ENCODE data around the gene TIAM2. TPM values are rescaled to one million over a fixed set of nuclear protein-coding genes. Genes with fewer than 3 reads are reported as not detected.

TIAM2 gene
- total and polyA plus RNA-seq, 2 experiments from 2014 or later = 5.5 to 16.9 TPM

DNA sequence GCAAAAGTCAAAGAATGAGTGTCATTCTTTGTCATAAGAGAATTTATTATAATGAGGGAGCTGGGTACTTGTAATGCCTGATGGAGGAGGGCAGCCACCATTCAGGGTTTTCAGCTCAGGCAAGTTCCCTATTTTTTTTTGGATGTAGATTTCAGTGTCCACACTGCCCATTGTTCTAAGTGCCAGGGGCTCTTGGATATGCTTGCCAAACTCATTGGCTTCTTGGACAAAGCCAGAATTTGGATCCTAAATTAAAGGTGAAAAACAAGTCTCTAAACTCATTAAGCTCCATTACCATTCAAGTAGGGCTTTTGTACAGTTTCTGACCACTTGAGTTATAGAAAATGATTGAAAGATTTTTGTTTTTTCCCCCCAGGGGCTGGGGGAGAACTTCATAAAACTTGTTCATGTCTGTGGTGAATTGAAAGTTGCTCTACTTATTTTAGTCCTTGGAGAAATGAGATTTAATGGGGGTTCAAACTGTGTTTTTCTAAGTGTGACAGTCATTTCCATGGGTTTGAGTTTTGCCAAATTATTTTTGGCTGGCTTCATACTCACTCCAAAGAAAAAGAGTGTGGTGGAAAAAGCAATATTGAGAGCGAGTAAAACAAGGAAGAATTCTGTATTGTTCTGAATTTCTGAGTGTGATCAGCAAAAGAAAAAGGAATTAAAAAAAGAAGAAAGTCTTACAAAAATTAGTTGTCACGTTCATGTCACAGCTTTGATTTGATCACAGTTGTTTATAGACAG, 46.0 kb downstream of the TIAM2 start:
- H3K36me3 ChIP-seq (replicated peaks; ENCODE audit: insufficient read depth, low read depth) = no peaks in the 10 kb centered on the region
- DNase-seq (ENCODE audit: low spot score) = no peak
- H3K27me3 ChIP-seq = no peaks in the 10 kb centered on the region
- H3K4me1 ChIP-seq (ENCODE audit: insufficient read depth) = peaks cover 8% of the 10 kb centered on the region
- H4K20me1 ChIP-seq (ENCODE audit: insufficient read depth, poor library complexity, severe bottlenecking) = no peaks in the 10 kb centered on the region
- peak overlapping the region; percentile 22 for H3K4me2 ChIP-seq
- TF ChIP-seq EZH2 (IDR thresholded peaks at IDR 0.05; ENCODE audit: borderline replicate concordance) = no peak
- TF ChIP-seq, protein P1, sequence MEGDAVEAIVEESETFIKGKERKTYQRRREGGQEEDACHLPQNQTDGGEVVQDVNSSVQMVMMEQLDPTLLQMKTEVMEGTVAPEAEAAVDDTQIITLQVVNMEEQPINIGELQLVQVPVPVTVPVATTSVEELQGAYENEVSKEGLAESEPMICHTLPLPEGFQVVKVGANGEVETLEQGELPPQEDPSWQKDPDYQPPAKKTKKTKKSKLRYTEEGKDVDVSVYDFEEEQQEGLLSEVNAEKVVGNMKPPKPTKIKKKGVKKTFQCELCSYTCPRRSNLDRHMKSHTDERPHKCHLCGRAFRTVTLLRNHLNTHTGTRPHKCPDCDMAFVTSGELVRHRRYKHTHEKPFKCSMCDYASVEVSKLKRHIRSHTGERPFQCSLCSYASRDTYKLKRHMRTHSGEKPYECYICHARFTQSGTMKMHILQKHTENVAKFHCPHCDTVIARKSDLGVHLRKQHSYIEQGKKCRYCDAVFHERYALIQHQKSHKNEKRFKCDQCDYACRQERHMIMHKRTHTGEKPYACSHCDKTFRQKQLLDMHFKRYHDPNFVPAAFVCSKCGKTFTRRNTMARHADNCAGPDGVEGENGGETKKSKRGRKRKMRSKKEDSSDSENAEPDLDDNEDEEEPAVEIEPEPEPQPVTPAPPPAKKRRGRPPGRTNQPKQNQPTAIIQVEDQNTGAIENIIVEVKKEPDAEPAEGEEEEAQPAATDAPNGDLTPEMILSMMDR (IDR thresholded peaks at IDR 0.05; ENCODE audit: poor library complexity) = no peak
- no peak for TF ChIP-seq EZH2phosphoT487 (IDR thresholded peaks at IDR 0.05; ENCODE audit: low read depth, severe bottlenecking, unreplicated experiment)
- no peaks in the 10 kb centered on the region for H3K79me2 ChIP-seq
- no peaks in the 10 kb centered on the region for H3K9me3 ChIP-seq (ENCODE audit: low read depth)
- peak overlapping the region; percentile 29 for H3K27ac ChIP-seq
- H2AFZ ChIP-seq = no peak overlapping the region
- H3K4me3 ChIP-seq = no peak overlapping the region
- H3K9me2 ChIP-seq (replicated peaks; ENCODE audit: insufficient read depth) = no peaks in the 10 kb centered on the region
- WGBS (ENCODE audit: low lambda C conversion rate, missing lambda C conversion rate) = 94% methylated on average over 2 of the region's 2 CpGs

DNA sequence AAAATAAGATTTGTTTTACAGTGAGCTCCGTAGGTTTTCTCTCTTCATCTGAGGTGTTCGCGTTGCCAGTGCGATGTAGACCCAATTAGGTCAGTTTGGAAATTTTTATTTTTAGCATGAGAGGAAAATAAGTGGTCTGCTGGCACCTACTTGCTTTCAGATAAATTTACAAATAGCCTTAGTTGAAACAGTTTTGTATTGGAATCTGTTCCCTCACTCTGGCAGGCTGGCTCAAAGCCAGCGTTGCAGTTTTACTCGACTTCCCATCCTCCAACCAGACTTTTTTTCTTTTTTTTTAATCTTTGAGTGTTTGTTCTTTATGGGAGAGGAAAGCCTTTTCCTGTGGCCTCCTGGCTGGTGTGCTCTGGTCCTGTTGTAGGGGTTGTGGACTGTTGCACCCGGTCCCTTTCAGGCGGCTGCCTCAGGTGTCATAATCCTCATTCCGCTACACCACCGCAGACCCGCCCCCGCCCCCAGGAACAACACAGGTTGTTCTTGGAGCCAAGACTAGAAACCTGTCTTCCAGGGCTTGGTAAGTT, 46.7 kb downstream of the TIAM2 start:
- no peak for DNase-seq (ENCODE audit: low spot score)
- Histone ChIP-seq H3K36me3 (replicated peaks; ENCODE audit: insufficient read depth, low read depth) (no peaks in the 10 kb centered on the region), H4K20me1 (ENCODE audit: insufficient read depth, poor library complexity, severe bottlenecking) (no peaks in the 10 kb centered on the region), H3K4me3 (no peak overlapping the region), H3K27me3 (no peaks in the 10 kb centered on the region), H3K4me2 (peak overlapping the region; percentile 22), H3K27ac (peak overlapping the region; percentile 29), H2AFZ (no peak overlapping the region), H3K4me1 (ENCODE audit: insufficient read depth) (peaks cover 8% of the 10 kb centered on the region), H3K79me2 (no peaks in the 10 kb centered on the region), H3K9me2 (replicated peaks; ENCODE audit: insufficient read depth) (no peaks in the 10 kb centered on the region), H3K9me3 (ENCODE audit: low read depth) (no peaks in the 10 kb centered on the region)
- WGBS (ENCODE audit: low lambda C conversion rate, missing lambda C conversion rate) = 78% methylated on average over 12 of the region's 12 CpGs
- TF ChIP-seq, protein P1 (IDR thresholded peaks at IDR 0.05; ENCODE audit: poor library complexity) = no peak
- TF ChIP-seq EZH2phosphoT487 (IDR thresholded peaks at IDR 0.05; ENCODE audit: low read depth, severe bottlenecking, unreplicated experiment) (no peak), EZH2 (IDR thresholded peaks at IDR 0.05; ENCODE audit: borderline replicate concordance) (no peak)

DNA sequence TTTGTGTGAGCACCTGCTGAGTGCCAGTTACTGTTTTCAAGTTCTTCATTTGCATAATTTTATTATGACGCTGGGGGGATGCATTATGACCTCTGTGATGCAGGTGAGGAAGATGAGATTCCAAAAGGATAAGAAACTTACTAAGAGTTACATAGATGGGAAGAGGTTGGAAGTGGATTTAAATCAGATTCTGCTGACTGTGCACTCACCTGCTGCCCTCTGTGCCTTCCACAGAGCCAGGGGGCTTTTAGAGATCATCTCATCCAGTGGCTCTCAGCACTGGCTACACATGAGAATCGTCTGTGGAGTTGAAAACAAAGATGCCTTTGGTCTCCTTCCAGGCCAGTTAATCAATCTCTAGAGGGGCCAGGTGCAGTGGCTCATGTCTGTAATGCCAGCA, 47.9 kb downstream of the TIAM2 start:
- 86% methylated on average over 2 of the region's 2 CpGs for WGBS (ENCODE audit: low lambda C conversion rate, missing lambda C conversion rate)
- H3K79me2 ChIP-seq = no peaks in the 10 kb centered on the region
- TF ChIP-seq EZH2phosphoT487 (IDR thresholded peaks at IDR 0.05; ENCODE audit: low read depth, severe bottlenecking, unreplicated experiment) = no peak
- TF ChIP-seq EZH2 (IDR thresholded peaks at IDR 0.05; ENCODE audit: borderline replicate concordance) = no peak
- TF ChIP-seq, protein P1 (IDR thresholded peaks at IDR 0.05; ENCODE audit: poor library complexity) = no peak
- H3K4me1 ChIP-seq (ENCODE audit: insufficient read depth) = peaks cover 8% of the 10 kb centered on the region
- H3K9me2 ChIP-seq (replicated peaks; ENCODE audit: insufficient read depth) = no peaks in the 10 kb centered on the region
- no peak overlapping the region for H3K27ac ChIP-seq
- DNase-seq (ENCODE audit: low spot score) = no peak
- H3K9me3 ChIP-seq (ENCODE audit: low read depth) = no peaks in the 10 kb centered on the region
- H3K36me3 ChIP-seq (replicated peaks; ENCODE audit: insufficient read depth, low read depth) = no peaks in the 10 kb centered on the region
- no peak overlapping the region for H2AFZ ChIP-seq
- no peaks in the 10 kb centered on the region for H4K20me1 ChIP-seq (ENCODE audit: insufficient read depth, poor library complexity, severe bottlenecking)
- H3K27me3 ChIP-seq = no peaks in the 10 kb centered on the region
- H3K4me2 ChIP-seq = no peak overlapping the region
- no peak overlapping the region for H3K4me3 ChIP-seq

All from hepatocyte (in vitro differentiated cells).